Measurements from ENCODE around the gene RNF151. TPM values are rescaled to one million over a fixed set of nuclear protein-coding genes. Genes with fewer than 3 reads are reported as not detected.
A peak's percentile ranks its signal among the peaks of the same experiment; 100 is the strongest.

Gene RNF151
- total and polyA plus RNA-seq, 2 of the 13 experiments (the other 11 are each of a cell fraction or from before 2014, with no cell fraction given): not detected

DNA sequence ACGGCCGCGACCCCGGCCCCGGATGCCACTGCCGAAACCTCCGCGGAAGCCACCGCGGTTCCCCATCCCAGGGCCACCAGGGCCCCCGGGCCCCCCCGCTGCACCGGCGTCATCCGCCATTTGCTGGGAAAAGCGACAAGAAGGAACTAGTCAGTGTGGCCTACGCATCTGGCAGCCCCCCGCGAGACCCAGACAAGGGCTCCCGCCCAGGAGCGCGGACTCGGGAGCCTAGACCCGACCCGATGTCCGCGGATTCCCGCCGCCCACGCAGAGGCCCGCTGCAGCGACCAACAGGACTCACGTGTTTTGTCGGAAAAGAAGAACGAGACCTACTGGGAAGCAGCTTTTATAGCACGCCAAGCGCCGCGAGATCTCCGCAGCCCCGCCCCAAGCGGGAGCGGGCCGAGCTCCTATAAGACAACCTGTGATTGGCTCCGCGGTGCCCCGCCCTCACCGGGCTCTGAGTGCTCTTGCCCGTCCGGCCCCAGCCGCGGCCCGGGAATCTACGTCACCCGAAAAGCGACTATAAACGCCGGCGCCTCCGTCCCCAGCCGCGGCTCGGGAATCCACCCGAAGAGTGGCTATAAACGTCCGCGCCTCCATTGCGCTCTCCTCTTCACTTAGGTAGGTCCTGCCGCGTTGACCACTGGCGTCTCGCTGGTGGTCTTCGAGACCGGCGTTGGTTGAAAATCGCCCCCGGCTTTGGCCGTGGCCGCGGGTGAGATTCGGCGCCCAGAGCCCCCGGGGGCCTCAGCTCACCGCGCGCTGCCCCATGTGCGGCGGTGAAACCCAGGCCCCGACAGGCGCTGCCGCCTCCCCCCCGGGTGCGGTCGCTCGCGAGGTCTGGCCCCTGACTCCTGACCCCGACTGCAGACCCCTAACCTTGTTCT lies 1.9 kb upstream of the RNF151 start, which contains the start of gene RPS2 (continued):
- TF ChIP-seq ZNF382 (CRISPR knock-in tag; IDR thresholded peaks at IDR 0.05; ENCODE audit: borderline replicate concordance) (no peak), JUND (CRISPR knock-in tag; IDR thresholded peaks at IDR 0.05) (no peak), NONO (IDR thresholded peaks at IDR 0.05) (no peak), NONO (CRISPR knock-in tag; conservative IDR thresholded peaks at IDR 0.05) (peak; percentile 58), ZNF337 (CRISPR knock-in tag; IDR thresholded peaks at IDR 0.05; ENCODE audit: borderline replicate concordance, low read depth) (no peak), ZBTB21 (CRISPR knock-in tag; IDR thresholded peaks at IDR 0.05) (peak; percentile 9; the same call in 1 of the 2 replicates), ZNF30 (CRISPR knock-in tag; IDR thresholded peaks at IDR 0.05) (peak; percentile 65; the same call in 1 of the 2 replicates), MTA3 (CRISPR knock-in tag; IDR thresholded peaks at IDR 0.05) (no peak), ZKSCAN5 (CRISPR knock-in tag; IDR thresholded peaks at IDR 0.05) (no peak), REXO4 (CRISPR knock-in tag; IDR thresholded peaks at IDR 0.05; ENCODE audit: borderline replicate concordance) (no peak), SKI (IDR thresholded peaks at IDR 0.05; ENCODE audit: partially characterized antibody) (peak; percentile 72), SRY (CRISPR knock-in tag; IDR thresholded peaks at IDR 0.05) (peak; percentile 92), ZNF225 (CRISPR knock-in tag; IDR thresholded peaks at IDR 0.05) (no peak; the same call in 1 of the 2 replicates), ZNF749 (CRISPR knock-in tag; IDR thresholded peaks at IDR 0.05; ENCODE audit: borderline replicate concordance) (0 out of 2 replicates have a peak, but pooled peaks have one; percentile 80), ZNF343 (CRISPR knock-in tag; IDR thresholded peaks at IDR 0.05) (peak; percentile 79; the same call in 1 of the 2 replicates), ZNF878 (CRISPR knock-in tag; IDR thresholded peaks at IDR 0.05) (0 out of 2 replicates have a peak, but pooled peaks have one; percentile 3)
- TF ChIP-seq, protein P1, sequence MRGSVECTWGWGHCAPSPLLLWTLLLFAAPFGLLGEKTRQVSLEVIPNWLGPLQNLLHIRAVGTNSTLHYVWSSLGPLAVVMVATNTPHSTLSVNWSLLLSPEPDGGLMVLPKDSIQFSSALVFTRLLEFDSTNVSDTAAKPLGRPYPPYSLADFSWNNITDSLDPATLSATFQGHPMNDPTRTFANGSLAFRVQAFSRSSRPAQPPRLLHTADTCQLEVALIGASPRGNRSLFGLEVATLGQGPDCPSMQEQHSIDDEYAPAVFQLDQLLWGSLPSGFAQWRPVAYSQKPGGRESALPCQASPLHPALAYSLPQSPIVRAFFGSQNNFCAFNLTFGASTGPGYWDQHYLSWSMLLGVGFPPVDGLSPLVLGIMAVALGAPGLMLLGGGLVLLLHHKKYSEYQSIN (CRISPR knock-in tag; IDR thresholded peaks at IDR 0.05; ENCODE audit: borderline replicate concordance): no peak
- TF ChIP-seq, protein P2, sequence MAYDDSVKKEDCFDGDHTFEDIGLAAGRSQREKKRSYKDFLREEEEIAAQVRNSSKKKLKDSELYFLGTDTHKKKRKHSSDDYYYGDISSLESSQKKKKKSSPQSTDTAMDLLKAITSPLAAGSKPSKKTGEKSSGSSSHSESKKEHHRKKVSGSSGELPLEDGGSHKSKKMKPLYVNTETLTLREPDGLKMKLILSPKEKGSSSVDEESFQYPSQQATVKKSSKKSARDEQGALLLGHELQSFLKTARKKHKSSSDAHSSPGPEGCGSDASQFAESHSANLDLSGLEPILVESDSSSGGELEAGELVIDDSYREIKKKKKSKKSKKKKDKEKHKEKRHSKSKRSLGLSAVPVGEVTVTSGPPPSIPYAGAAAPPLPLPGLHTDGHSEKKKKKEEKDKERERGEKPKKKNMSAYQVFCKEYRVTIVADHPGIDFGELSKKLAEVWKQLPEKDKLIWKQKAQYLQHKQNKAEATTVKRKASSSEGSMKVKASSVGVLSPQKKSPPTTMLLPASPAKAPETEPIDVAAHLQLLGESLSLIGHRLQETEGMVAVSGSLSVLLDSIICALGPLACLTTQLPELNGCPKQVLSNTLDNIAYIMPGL (CRISPR knock-in tag; IDR thresholded peaks at IDR 0.05; ENCODE audit: borderline replicate concordance in 1 of 2, low read depth in 1 of 2): peak; percentile 51 to 75; a peak in 3 of 4 replicates
- TF ChIP-seq, protein P3, sequence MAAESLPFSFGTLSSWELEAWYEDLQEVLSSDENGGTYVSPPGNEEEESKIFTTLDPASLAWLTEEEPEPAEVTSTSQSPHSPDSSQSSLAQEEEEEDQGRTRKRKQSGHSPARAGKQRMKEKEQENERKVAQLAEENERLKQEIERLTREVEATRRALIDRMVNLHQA (CRISPR knock-in tag; IDR thresholded peaks at IDR 0.05): no peak
- TF ChIP-seq, protein P4, sequence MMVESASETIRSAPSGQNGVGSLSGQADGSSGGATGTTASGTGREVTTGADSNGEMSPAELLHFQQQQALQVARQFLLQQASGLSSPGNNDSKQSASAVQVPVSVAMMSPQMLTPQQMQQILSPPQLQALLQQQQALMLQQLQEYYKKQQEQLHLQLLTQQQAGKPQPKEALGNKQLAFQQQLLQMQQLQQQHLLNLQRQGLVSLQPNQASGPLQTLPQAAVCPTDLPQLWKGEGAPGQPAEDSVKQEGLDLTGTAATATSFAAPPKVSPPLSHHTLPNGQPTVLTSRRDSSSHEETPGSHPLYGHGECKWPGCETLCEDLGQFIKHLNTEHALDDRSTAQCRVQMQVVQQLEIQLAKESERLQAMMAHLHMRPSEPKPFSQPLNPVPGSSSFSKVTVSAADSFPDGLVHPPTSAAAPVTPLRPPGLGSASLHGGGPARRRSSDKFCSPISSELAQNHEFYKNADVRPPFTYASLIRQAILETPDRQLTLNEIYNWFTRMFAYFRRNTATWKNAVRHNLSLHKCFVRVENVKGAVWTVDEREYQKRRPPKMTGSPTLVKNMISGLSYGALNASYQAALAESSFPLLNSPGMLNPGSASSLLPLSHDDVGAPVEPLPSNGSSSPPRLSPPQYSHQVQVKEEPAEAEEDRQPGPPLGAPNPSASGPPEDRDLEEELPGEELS (CRISPR knock-in tag; IDR thresholded peaks at IDR 0.05): peak; percentile 36; the same call in 1 of the 2 replicates
- TF ChIP-seq, protein P5, sequence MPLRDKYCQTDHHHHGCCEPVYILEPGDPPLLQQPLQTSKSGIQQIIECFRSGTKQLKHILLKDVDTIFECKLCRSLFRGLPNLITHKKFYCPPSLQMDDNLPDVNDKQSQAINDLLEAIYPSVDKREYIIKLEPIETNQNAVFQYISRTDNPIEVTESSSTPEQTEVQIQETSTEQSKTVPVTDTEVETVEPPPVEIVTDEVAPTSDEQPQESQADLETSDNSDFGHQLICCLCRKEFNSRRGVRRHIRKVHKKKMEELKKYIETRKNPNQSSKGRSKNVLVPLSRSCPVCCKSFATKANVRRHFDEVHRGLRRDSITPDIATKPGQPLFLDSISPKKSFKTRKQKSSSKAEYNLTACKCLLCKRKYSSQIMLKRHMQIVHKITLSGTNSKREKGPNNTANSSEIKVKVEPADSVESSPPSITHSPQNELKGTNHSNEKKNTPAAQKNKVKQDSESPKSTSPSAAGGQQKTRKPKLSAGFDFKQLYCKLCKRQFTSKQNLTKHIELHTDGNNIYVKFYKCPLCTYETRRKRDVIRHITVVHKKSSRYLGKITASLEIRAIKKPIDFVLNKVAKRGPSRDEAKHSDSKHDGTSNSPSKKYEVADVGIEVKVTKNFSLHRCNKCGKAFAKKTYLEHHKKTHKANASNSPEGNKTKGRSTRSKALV (CRISPR knock-in tag; IDR thresholded peaks at IDR 0.05): peak; percentile 79; the same call in 1 of the 2 replicates

All from HepG2 (cell line).